Astrocyte of the cerebellum (primary cell): Measurements from ENCODE around the gene DPP6.

ENCODE experiments used
- DNase-seq: peaks from one replicate; pipeline ENCODE4 v3.0.0-alpha.2; 2011; ENCODE audit warnings: low read depth
- H3K4me3 ChIP-seq: 2 replicates; pipeline ENCODE4 v1.5.1; 2011; ENCODE audit warnings: mild to moderate bottlenecking, low read depth, low read length, moderate library complexity
- CTCF ChIP-seq: IDR thresholded peaks from 2 replicates; pipeline ENCODE4 v1.5.1; 2012; ENCODE audit warnings: low read length, low read depth, moderate library complexity, mild to moderate bottlenecking; ENCODE audit errors: missing control alignments
- in situ Hi-C: cut with HindIII; loops from 2 replicates; pipeline ENCODE4 v1.10.0; 2017; ENCODE audit warnings: low sequenced_read_pairs

The DPP6 gene

GRCh38 chr7:154579711-154580110 is 527.5 kb downstream of the DPP6 start:
- TF ChIP-seq CTCF, result no peak
- in situ Hi-C loops, result no loop called here
- no peak for DNase-seq
- H3K4me3 ChIP-seq, result no peak overlapping the region

GRCh38 chr7:154581251-154581890 is 529.2 kb downstream of the DPP6 start:
- TF ChIP-seq CTCF, result no peak
- in situ Hi-C loops, result no loop called here
- no peak for DNase-seq
- H3K4me3 ChIP-seq, result no peak overlapping the region

DNA sequence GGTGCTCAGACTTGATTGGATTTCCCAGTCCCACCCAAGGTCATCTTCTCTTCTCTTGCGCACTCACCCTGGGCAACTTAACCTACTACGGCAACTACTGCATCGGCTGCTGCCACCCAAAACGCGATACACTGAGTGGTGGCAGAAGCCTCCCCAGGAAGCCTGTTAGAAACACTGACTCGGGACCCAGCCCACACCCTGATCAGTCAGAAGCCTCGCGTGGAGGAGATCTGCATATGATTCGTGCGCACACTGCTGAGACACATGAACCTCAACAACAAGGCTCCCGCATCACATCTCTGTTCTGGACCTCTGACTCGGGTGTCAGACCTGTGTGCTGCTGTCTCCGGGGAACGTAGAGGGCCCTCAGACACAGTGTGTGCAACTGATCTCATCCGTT is 531.3 kb downstream of the DPP6 start:
- in situ Hi-C loops, result no loop called here
- no peak for TF ChIP-seq CTCF
- no peak overlapping the region for H3K4me3 ChIP-seq
- no peak for DNase-seq

- no peak overlapping the region for H3K4me3 ChIP-seq
- TF ChIP-seq CTCF, result peak; percentile 28
- in situ Hi-C loops, result no loop called here
- DNase-seq, result no peak
Measured at GRCh38 chr7:154584352-154585252, 532.4 kb downstream of the DPP6 start.

GRCh38 chr7:154587792-154588191 is 535.6 kb downstream of the DPP6 start:
- no peak for TF ChIP-seq CTCF
- in situ Hi-C loops, result no loop called here
- DNase-seq, result no peak
- no peak overlapping the region for H3K4me3 ChIP-seq

DNA sequence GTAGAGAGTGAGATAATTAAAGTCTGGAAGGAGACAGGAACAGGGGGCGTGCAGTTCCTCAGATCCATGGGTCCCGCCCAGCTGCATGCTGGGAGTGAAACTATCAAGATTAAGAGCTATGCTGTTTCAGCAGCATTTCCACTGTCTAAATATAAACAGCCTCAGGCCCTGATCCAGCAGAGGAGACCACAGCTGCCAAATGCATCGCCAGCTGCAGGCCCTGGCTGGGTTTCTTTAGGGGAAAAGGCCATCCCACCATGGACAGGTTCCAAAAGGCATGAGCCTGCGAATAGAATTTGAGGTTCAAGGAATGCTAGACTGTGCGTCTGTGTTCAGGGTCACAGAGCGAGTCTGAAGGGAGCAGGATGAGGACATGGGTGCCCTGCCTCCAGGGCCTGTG is 539.3 kb downstream of the DPP6 start:
- DNase-seq, result peak; percentile 11
- in situ Hi-C loops, result no loop called here
- no peak for TF ChIP-seq CTCF
- no peak overlapping the region for H3K4me3 ChIP-seq
